Body of pancreas (tissue), 4 donors: Measurements from ENCODE around the gene ITGB4. TPM values are rescaled to one million over a fixed set of nuclear protein-coding genes. Genes with fewer than 3 reads are reported as not detected.

Source experiments
- ATAC-seq: fragments of 150-250 bp; one replicate; pipeline ENCODE4 v1.9.1; 2016
- DNase-seq, 4 donors: peaks; one replicate each; pipeline ENCODE4 v3.0.0-alpha.2; 2019
- H3K27ac ChIP-seq, 4 donors: fragments of 200-600 bp; sonication (generic); 1 replicate in 3 of 4; 2 replicates in 1 of 4; pipeline versions ENCODE4 v1.5.1 to v1.6.1; 2016 to 2019; ENCODE audit warnings: mild to moderate bottlenecking in 1 of 4, mixed read lengths in 1 of 4, moderate library complexity in 1 of 4
- H3K27me3 ChIP-seq, 2 donors: fragments of 200-600 bp; sonication (generic); one replicate each; pipeline ENCODE4 v1.6.0; 2016; ENCODE audit warnings: mild to moderate bottlenecking in 1 of 2
- H3K36me3 ChIP-seq, 2 donors: fragments of 200-600 bp; sonication (generic); replicated peaks in 1 of 2; 2 replicates each; pipeline ENCODE4 v1.5.1; 2016; ENCODE audit warnings: low read depth in 2 of 2; ENCODE audit not compliant: insufficient read depth in 1 of 2
- H3K4me1 ChIP-seq: fragments of 200-600 bp; sonication (generic); one replicate; pipeline ENCODE4 v1.6.0; 2016
- H3K4me3 ChIP-seq, 2 donors: fragments of 200-600 bp; sonication (generic); 1 replicate in 1 of 2; 2 replicates in 1 of 2; pipeline ENCODE4 v1.5.1; 2016 to 2019
- H3K9me3 ChIP-seq, 3 donors: fragments of 200-600 bp; sonication (generic); 1 replicate in 2 of 3; 2 replicates in 1 of 3; pipeline ENCODE4 v1.5.1; 2016
- POLR2A ChIP-seq, 3 donors: fragments of 450-650 bp; IDR thresholded peaks; one replicate each; pipeline ENCODE4 v1.6.1; 2016; ENCODE audit warnings: antibody characterized with exemption in 3 of 3, mild to moderate bottlenecking in 2 of 3
- WGBS, 2 donors: methylation state at CpG; one replicate each; pipeline ENCODE4 v1.1.5; 2017; 5-methylcytosine and 5-hydroxymethylcytosine counted together
- intact Hi-C: fragments of 100-400 bp; cut with DNase I; formaldehyde crosslinking; loops from one replicate; pipeline ENCODE4 v1.15.1; 2023
- total RNA-seq, 2 donors: library from RNA; depleted of rRNA; stranded (reverse); fragments of >200 nt; gene quantifications; one replicate each; pipeline ENCODE4 v1.1.0, GENCODE V29; 2016
- TF ChIP-seq, protein P1 (sequence below), 7 experiments: fragments of 450-650 bp in 4 of 7; fragments of 200-600 bp in 3 of 7; sonication (generic) in 3 of 7; IDR thresholded peaks; one replicate each; pipeline ENCODE4 v1.5.1; 2016 to 2019; ENCODE audit warnings: antibody characterized with exemption in 7 of 7

The ITGB4 gene
- total RNA-seq, 2 donors from 2014 or later: 25.1 to 33.7 TPM

DNA sequence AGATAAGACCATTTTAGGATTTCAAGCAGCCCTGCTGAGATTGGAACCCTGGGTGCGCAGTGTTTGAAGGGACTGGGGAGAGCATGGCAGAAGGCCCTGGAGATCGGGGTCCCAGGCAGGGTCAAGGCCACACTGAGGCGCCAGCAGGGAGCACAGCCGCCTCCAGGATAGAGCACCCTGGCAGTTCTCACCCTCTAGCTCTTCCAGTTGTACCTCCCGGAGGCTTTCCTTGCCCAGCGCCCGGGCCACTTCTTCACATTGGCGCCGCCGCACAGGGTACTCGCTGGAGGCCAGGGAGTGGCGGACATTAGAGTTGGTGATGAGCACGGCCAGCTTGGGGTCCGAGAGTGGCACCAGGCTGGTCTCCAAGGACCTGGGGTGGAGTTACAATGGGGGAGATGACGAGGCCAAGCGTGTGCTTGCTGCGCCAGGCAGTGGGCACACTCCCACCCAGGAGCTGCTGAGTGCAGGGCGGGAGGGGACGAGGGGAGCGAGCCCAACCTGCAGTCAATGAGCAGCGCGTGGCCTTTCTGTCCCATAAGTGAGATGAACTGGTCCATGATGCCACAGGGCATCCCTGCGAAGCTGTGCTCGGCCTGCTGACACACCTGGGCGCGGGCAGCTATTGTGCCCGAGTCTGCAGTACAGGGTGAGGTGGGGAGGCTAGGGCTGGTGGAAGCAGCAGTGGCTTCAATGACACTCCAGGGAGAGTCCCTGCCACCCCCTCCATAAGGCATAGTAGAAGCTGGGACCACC is 41.4 kb downstream of the ITGB4 start:
- intact Hi-C loops: no loop called here
- Histone ChIP-seq H3K4me1 (peaks cover 27% of the 10 kb centered on the region), H3K4me3 (no peak overlapping the region), H3K27me3 (no peaks in the 10 kb centered on the region), H3K36me3 (no peaks in the 10 kb centered on the region), H3K27ac (no peak overlapping the region), H3K9me3 (no peaks in the 10 kb centered on the region)
- 95% methylated on average over 12 to 27 of the region's 27 CpGs for WGBS, 2 donors
- ATAC-seq: no peak
- TF ChIP-seq, protein P1, sequence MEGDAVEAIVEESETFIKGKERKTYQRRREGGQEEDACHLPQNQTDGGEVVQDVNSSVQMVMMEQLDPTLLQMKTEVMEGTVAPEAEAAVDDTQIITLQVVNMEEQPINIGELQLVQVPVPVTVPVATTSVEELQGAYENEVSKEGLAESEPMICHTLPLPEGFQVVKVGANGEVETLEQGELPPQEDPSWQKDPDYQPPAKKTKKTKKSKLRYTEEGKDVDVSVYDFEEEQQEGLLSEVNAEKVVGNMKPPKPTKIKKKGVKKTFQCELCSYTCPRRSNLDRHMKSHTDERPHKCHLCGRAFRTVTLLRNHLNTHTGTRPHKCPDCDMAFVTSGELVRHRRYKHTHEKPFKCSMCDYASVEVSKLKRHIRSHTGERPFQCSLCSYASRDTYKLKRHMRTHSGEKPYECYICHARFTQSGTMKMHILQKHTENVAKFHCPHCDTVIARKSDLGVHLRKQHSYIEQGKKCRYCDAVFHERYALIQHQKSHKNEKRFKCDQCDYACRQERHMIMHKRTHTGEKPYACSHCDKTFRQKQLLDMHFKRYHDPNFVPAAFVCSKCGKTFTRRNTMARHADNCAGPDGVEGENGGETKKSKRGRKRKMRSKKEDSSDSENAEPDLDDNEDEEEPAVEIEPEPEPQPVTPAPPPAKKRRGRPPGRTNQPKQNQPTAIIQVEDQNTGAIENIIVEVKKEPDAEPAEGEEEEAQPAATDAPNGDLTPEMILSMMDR (IDR thresholded peaks at IDR 0.05): no peak
- no peak for TF ChIP-seq POLR2A (IDR thresholded peaks at IDR 0.05)
- DNase-seq: no peak

- no peak overlapping the region for H3K27ac ChIP-seq
- WGBS, 2 donors: 78 to 90% methylated on average over 3 of the region's 3 CpGs
Observed at GRCh38 chr17:75763269-75763607, 42.0 kb downstream of the ITGB4 start.

DNA sequence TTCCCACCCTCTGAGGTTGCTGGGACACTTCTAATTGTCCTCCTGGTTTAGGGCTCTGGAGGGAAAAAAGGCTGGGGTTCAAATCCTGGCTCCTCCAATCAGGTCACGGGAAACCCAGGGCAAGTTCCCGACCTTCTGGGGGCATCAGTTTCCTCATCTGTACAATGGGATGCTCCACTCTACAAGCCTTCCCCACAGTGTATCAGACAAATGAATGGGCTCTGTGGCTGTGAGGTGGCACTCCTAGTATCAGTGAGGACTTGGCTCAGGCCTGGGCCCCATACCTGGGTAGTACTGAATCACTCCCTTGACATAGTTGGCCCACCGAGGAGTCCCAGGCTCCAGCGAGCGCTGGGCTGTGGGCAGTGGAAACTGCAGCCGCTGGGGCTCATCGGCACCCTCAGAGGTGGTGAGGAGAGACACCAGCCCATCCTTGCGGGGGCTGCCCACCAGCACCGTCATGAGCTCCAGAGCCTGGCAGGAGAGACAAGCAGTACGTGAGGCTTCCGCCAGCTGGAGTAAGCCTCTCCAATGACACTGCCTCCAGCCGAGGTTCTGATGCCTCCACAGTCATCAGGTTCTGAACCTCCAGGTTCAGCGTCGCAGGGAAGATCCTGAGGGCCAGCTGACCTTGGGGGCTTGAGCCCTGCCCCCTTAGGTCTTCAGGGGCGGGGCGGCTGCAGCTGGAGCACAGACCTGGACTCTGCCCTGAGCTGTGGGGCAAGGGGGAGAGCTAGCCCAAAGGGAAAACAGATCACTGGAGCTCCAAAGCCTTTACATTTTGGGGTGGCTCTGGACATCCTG is 42.6 kb downstream of the ITGB4 start:
- Histone ChIP-seq H3K27me3 (no peaks in the 10 kb centered on the region), H3K27ac (peak overlapping the region; percentile 67 to 89 (median 80)), H3K36me3 (no peaks in the 10 kb centered on the region), H3K4me1 (peaks cover 27% of the 10 kb centered on the region), H3K4me3 (no peak overlapping the region), H3K9me3 (no peaks in the 10 kb centered on the region)
- peak in 1 of 4 donors; percentile 15 for DNase-seq
- 64 to 96% methylated on average over 2 to 16 of the region's 16 CpGs for WGBS, 2 donors
- no peak for TF ChIP-seq POLR2A (IDR thresholded peaks at IDR 0.05)
- TF ChIP-seq, protein P1 (IDR thresholded peaks at IDR 0.05): no peak
- ATAC-seq: no peak
- intact Hi-C loops: no loop called here

More at GRCh38 chr17:75763269-75763607, 42.0 kb downstream of the ITGB4 start:
- Histone ChIP-seq H3K4me3 (no peak overlapping the region), H3K36me3 (no peaks in the 10 kb centered on the region), H3K9me3 (no peaks in the 10 kb centered on the region), H3K4me1 (peaks cover 27% of the 10 kb centered on the region), H3K27me3 (no peaks in the 10 kb centered on the region)
- TF ChIP-seq, protein P1 (IDR thresholded peaks at IDR 0.05): no peak
- ATAC-seq (no peak), DNase-seq (no peak)
- intact Hi-C loops: no loop called here

DNA sequence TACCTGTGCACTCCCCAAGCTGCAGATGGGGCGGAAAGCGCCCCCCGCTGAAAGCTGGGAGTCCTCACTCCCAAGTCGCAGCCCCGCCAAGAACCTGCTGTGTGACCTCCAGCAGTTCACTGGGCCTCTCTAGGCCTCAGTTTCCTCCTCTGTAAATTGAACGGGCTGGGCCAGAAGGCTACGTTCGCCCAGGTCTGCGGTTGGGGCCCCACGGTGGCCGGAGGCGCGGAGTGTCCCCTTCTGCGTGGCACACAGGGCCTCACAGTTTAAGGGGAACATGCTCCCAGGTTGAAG is 43.1 kb downstream of the ITGB4 start:
- Histone ChIP-seq H3K27me3 (no peaks in the 10 kb centered on the region), H3K9me3 (no peaks in the 10 kb centered on the region), H3K36me3 (no peaks in the 10 kb centered on the region), H3K27ac (peak overlapping the region; percentile 67 to 89 (median 80)), H3K4me1 (peaks cover 29% of the 10 kb centered on the region), H3K4me3 (peak overlapping the region; percentile 24 to 60)
- intact Hi-C loops: no loop called here
- DNase-seq (no peak), ATAC-seq (no peak)
- 8% methylated on average over 14 of the region's 14 CpGs; no CpG with 5 or more reads in 1 of the 2 donors for WGBS, 2 donors
- no peak for TF ChIP-seq POLR2A (IDR thresholded peaks at IDR 0.05)
- TF ChIP-seq, protein P1 (IDR thresholded peaks at IDR 0.05): peak in 2 of 7 experiments; percentile 45 to 75
